Neural progenitor cell (in vitro differentiated cells): ENCODE measurements around the gene BAIAP2. TPM values are rescaled to one million over a fixed set of nuclear protein-coding genes. Genes with fewer than 3 reads are reported as not detected.

Experiments used
- DNase-seq: peaks from one replicate; pipeline ENCODE4 v3.0.0-alpha.2; 2016; ENCODE audit warnings: low spot score
- H2AFZ ChIP-seq: fragments of 200-600 bp; sonication (generic); replicated peaks from 2 replicates; pipeline ENCODE4 v1.6.1; 2016; ENCODE audit warnings: antibody characterized with exemption
- H3F3A ChIP-seq: fragments of 200-600 bp; sonication (generic); 2 replicates; pipeline ENCODE4 v1.6.1; 2016; ENCODE audit warnings: antibody characterized with exemption, low read depth
- H3K27ac ChIP-seq: fragments of 200-600 bp; sonication (generic); 2 replicates; pipeline ENCODE4 v1.5.1; 2016; ENCODE audit warnings: mild to moderate bottlenecking
- H3K27me3 ChIP-seq: fragments of 200-600 bp; sonication (generic); 2 replicates; pipeline ENCODE4 v1.6.1; 2016; ENCODE audit warnings: mild to moderate bottlenecking, moderate library complexity
- H3K36me3 ChIP-seq: fragments of 200-600 bp; sonication (generic); 2 replicates; pipeline ENCODE4 v1.5.1; 2016
- H3K4me1 ChIP-seq: fragments of 200-600 bp; sonication (generic); 2 replicates; pipeline ENCODE4 v1.6.1; 2016; ENCODE audit warnings: mixed run types
- H3K4me2 ChIP-seq: fragments of 200-600 bp; sonication (generic); 2 replicates; pipeline ENCODE4 v1.6.1; 2016
- H3K4me3 ChIP-seq: fragments of 200-600 bp; sonication (generic); 2 replicates; pipeline ENCODE4 v1.5.1; 2016
- H3K79me2 ChIP-seq: fragments of 200-600 bp; sonication (generic); 2 replicates; pipeline ENCODE4 v1.6.1; 2016; ENCODE audit warnings: low read depth
- H3K9ac ChIP-seq: fragments of 200-600 bp; sonication (generic); 2 replicates; pipeline ENCODE4 v1.6.1; 2016
- H3K9me3 ChIP-seq: fragments of 200-600 bp; sonication (generic); 2 replicates; pipeline ENCODE4 v1.5.1; 2016; ENCODE audit warnings: low read depth
- H4K20me1 ChIP-seq: fragments of 200-600 bp; sonication (generic); 2 replicates; pipeline ENCODE4 v1.6.1; 2016; ENCODE audit warnings: low read depth
- H3K27ac Mint-ChIP-seq: 3 replicates; pipeline ENCODE4 v1.8.0; 2021; ENCODE audit warnings: mixed read lengths
- H3K27me3 Mint-ChIP-seq: 2 replicates; pipeline ENCODE4 v1.8.0; 2022; ENCODE audit warnings: low read depth, mild to moderate bottlenecking, inconsistent platforms, moderate library complexity, mixed read lengths; ENCODE audit not compliant: insufficient read depth
- H3K36me3 Mint-ChIP-seq: 3 replicates; pipeline ENCODE4 v1.8.0; 2021; ENCODE audit warnings: mixed read lengths
- H3K4me1 Mint-ChIP-seq: 3 replicates; pipeline ENCODE4 v1.8.0; 2021; ENCODE audit warnings: mixed read lengths
- H3K4me3 Mint-ChIP-seq: 3 replicates; pipeline ENCODE4 v1.8.0; 2021; ENCODE audit warnings: mild to moderate bottlenecking, moderate library complexity, mixed read lengths
- H3K9me3 Mint-ChIP-seq: 3 replicates; pipeline ENCODE4 v1.8.0; 2020; ENCODE audit warnings: mixed read lengths
- CTCF ChIP-seq: fragments of 200-600 bp; sonication (generic); IDR thresholded peaks from 2 replicates; pipeline ENCODE4 v1.5.1; 2017; ENCODE audit warnings: antibody characterized with exemption, mild to moderate bottlenecking
- EZH2 ChIP-seq: fragments of 200-600 bp; sonication (generic); IDR thresholded peaks from 2 replicates; pipeline ENCODE4 v1.6.1; 2017; ENCODE audit warnings: antibody characterized with exemption, mild to moderate bottlenecking, moderate library complexity
- EZH2phosphoT487 ChIP-seq: fragments of 200-600 bp; sonication (generic); IDR thresholded peaks from 2 replicates; pipeline ENCODE4 v1.6.1; 2017; ENCODE audit warnings: antibody characterized with exemption
- total RNA-seq: library from RNA; depleted of rRNA; stranded (reverse); fragments of >200 nt; gene quantifications from 2 replicates; pipeline ENCODE4 v1.2.3, GENCODE V29; 2015; ENCODE audit warnings: low replicate concordance

Gene BAIAP2
- total RNA-seq, 1 donor from 2014 or later: 15.6 TPM

- H3K4me1 ChIP-seq: peaks cover 6% of the 10 kb centered on the region
- no peak overlapping the region for H3K4me2 ChIP-seq
- H2AFZ ChIP-seq: no peak overlapping the region
- peaks cover 7% of the 10 kb centered on the region for H4K20me1 ChIP-seq
- H3K27me3 Mint-ChIP-seq: peaks cover 6% of the 10 kb centered on the region
- peak overlapping the region; percentile 87 for H3K27ac Mint-ChIP-seq
- no peaks in the 10 kb centered on the region for H3K27me3 ChIP-seq
- no peaks in the 10 kb centered on the region for H3K36me3 ChIP-seq
- H3K4me3 ChIP-seq: no peak overlapping the region
- no peak for DNase-seq
- no peak overlapping the region for H3K27ac ChIP-seq
- no peaks in the 10 kb centered on the region for H3K79me2 ChIP-seq
- no peaks in the 10 kb centered on the region for H3F3A ChIP-seq
- no peak for TF ChIP-seq EZH2phosphoT487
- no peak for TF ChIP-seq CTCF
- no peak for TF ChIP-seq EZH2
- no peaks in the 10 kb centered on the region for H3K9me3 Mint-ChIP-seq
- no peak overlapping the region for H3K4me3 Mint-ChIP-seq
- no peak overlapping the region for H3K9ac ChIP-seq
- H3K9me3 ChIP-seq: no peaks in the 10 kb centered on the region
- peaks cover 11% of the 10 kb centered on the region for H3K4me1 Mint-ChIP-seq
- H3K36me3 Mint-ChIP-seq: peaks cover 8% of the 10 kb centered on the region
These were observed 48.3 kb downstream of the BAIAP2 start for GRCh38 chr17:81083125-81083765.

- H3K4me3 ChIP-seq: no peak overlapping the region
- H4K20me1 ChIP-seq: peaks cover 7% of the 10 kb centered on the region
- no peak for TF ChIP-seq EZH2
- TF ChIP-seq CTCF: no peak
- TF ChIP-seq EZH2phosphoT487: no peak
- peaks cover 4% of the 10 kb centered on the region for H3K36me3 Mint-ChIP-seq
- no peak overlapping the region for H3K9ac ChIP-seq
- no peak overlapping the region for H3K4me2 ChIP-seq
- H3K4me3 Mint-ChIP-seq: no peak overlapping the region
- no peak overlapping the region for H3K27ac Mint-ChIP-seq
- no peaks in the 10 kb centered on the region for H3K27me3 ChIP-seq
- no peak for DNase-seq
- H3K27me3 Mint-ChIP-seq: peaks cover 2% of the 10 kb centered on the region
- H3K9me3 ChIP-seq: no peaks in the 10 kb centered on the region
- no peaks in the 10 kb centered on the region for H3F3A ChIP-seq
- peaks cover 6% of the 10 kb centered on the region for H3K4me1 Mint-ChIP-seq
- no peak overlapping the region for H3K27ac ChIP-seq
- H2AFZ ChIP-seq: no peak overlapping the region
- H3K9me3 Mint-ChIP-seq: no peaks in the 10 kb centered on the region
- H3K4me1 ChIP-seq: peaks cover 5% of the 10 kb centered on the region
- H3K79me2 ChIP-seq: no peaks in the 10 kb centered on the region
- no peaks in the 10 kb centered on the region for H3K36me3 ChIP-seq
These were observed 49.9 kb downstream of the BAIAP2 start for GRCh38 chr17:81084680-81085419.

GRCh38 chr17:81085420-81085911, 50.5 kb downstream of the BAIAP2 start:
- H3K4me3 ChIP-seq: no peak overlapping the region
- H3K27me3 ChIP-seq: no peaks in the 10 kb centered on the region
- peaks cover 1% of the 10 kb centered on the region for H3K4me1 ChIP-seq
- H3K27ac ChIP-seq: no peak overlapping the region
- no peak overlapping the region for H3K4me2 ChIP-seq
- no peaks in the 10 kb centered on the region for H3K79me2 ChIP-seq
- H2AFZ ChIP-seq: no peak overlapping the region
- no peaks in the 10 kb centered on the region for H3K9me3 Mint-ChIP-seq
- peaks cover 8% of the 10 kb centered on the region for H3K4me1 Mint-ChIP-seq
- H3K9ac ChIP-seq: no peak overlapping the region
- H3K36me3 ChIP-seq: no peaks in the 10 kb centered on the region
- H3K36me3 Mint-ChIP-seq: peaks cover 4% of the 10 kb centered on the region
- no peak for DNase-seq
- TF ChIP-seq CTCF: no peak
- no peak for TF ChIP-seq EZH2phosphoT487
- TF ChIP-seq EZH2: no peak
- H3K27me3 Mint-ChIP-seq: peaks cover 5% of the 10 kb centered on the region
- H3K27ac Mint-ChIP-seq: no peak overlapping the region
- no peaks in the 10 kb centered on the region for H3K9me3 ChIP-seq
- no peak overlapping the region for H3K4me3 Mint-ChIP-seq
- H4K20me1 ChIP-seq: peaks cover 4% of the 10 kb centered on the region
- no peaks in the 10 kb centered on the region for H3F3A ChIP-seq
